DMS79 treated with DMSO at 0.1 percent for 48 hours (cell line): Measurements from ENCODE around the gene TBC1D3H.
"Not testable (repeated sequence)": the region's sequence is repeated elsewhere in the genome, so short reads cannot be mapped to it uniquely, and the experiment has no call there.

Experiments
- DNase-seq: peaks from one replicate; lab custom pipeline; 2025; lab: John Stamatoyannopoulos, UW

The TBC1D3H gene

GRCh38 chr17:36388385-36389245 is at the start of gene TBC1D3H:
TSS of gene TBC1D3H (minus strand) at chr17:36388435. CDS start at chr17:36386895, 1,540 bp downstream.
- not testable (repeated sequence) for DNase-seq

GRCh38 chr17:36428891-36429290 is 40.7 kb upstream of the TBC1D3H start:
- DNase-seq: not testable (repeated sequence)

GRCh38 chr17:36415180-36415941 is 27.1 kb upstream of the TBC1D3H start:
- not testable (repeated sequence) for DNase-seq

- DNase-seq: not testable (repeated sequence)
Measured at GRCh38 chr17:36390943-36391645, 2.9 kb upstream of the TBC1D3H start.

- not testable (repeated sequence) for DNase-seq
Measured at GRCh38 chr17:36375938-36376337, 12.3 kb downstream of the TBC1D3H start.

GRCh38 chr17:36362496-36362895 is 25.7 kb downstream of the TBC1D3H start:
- DNase-seq: not testable (repeated sequence)
